Measurements from ENCODE around the gene EIF2S3. TPM values are rescaled to one million over a fixed set of nuclear protein-coding genes. Genes with fewer than 3 reads are reported as not detected.

Gene EIF2S3
- total and polyA plus RNA-seq, 2 of the 13 experiments (the other 11 are each of a cell fraction or from before 2014, with no cell fraction given), result 61.0 to 183 TPM

GRCh38 chrX:24054182-24055042 lies at the start of gene EIF2S3 (continued):
- TF ChIP-seq ZNF280D (CRISPR knock-in tag; IDR thresholded peaks at IDR 0.05) (no peak), SAFB2 (CRISPR knock-in tag; IDR thresholded peaks at IDR 0.05; ENCODE audit: borderline replicate concordance, low read depth) (no peak), DMAP1 (CRISPR knock-in tag; IDR thresholded peaks at IDR 0.05) (peak; percentile 92), MED1 (CRISPR knock-in tag; IDR thresholded peaks at IDR 0.05) (peak; percentile 32), FOXA3 (CRISPR knock-in tag; IDR thresholded peaks at IDR 0.05) (peak; percentile 15; the same call in 1 of the 2 replicates), SOX6 (IDR thresholded peaks at IDR 0.05) (no peak), SOX6 (CRISPR knock-in tag; IDR thresholded peaks at IDR 0.05) (peak; percentile 48), ZNF761 (CRISPR knock-in tag; conservative IDR thresholded peaks at IDR 0.05) (0 out of 2 replicates have a peak, but pooled peaks have one; percentile 26), KMT2B (CRISPR knock-in tag; IDR thresholded peaks at IDR 0.05) (peak; percentile 67; the same call in 1 of the 2 replicates), ZNF574 (CRISPR knock-in tag; IDR thresholded peaks at IDR 0.05) (peak; percentile 65), TARDBP (CRISPR knock-in tag; IDR thresholded peaks at IDR 0.05) (peak; percentile 40; the same call in 1 of the 2 replicates), ZNF563 (CRISPR knock-in tag; IDR thresholded peaks at IDR 0.05) (peak; percentile 31; the same call in 1 of the 2 replicates), ASH2L (IDR thresholded peaks at IDR 0.05; ENCODE audit: insufficient read length, low read depth, low read length) (peak; percentile 70), SKI (IDR thresholded peaks at IDR 0.05; ENCODE audit: partially characterized antibody) (peak; percentile 20), ZBTB46 (CRISPR knock-in tag; IDR thresholded peaks at IDR 0.05; ENCODE audit: borderline replicate concordance) (no peak), ZSCAN25 (CRISPR knock-in tag; IDR thresholded peaks at IDR 0.05) (0 out of 2 replicates have a peak, but pooled peaks have one; percentile 35), MAZ (IDR thresholded peaks at IDR 0.05; ENCODE audit: borderline replicate concordance, low read depth, low read length) (no peak), MAZ (CRISPR knock-in tag; IDR thresholded peaks at IDR 0.05; ENCODE audit: low read depth) (peak; percentile 64), POLR2AphosphoS5 (IDR thresholded peaks at IDR 0.05; ENCODE audit: low read depth, low read length) (peak; percentile 75), SRY (CRISPR knock-in tag; IDR thresholded peaks at IDR 0.05) (0 out of 2 replicates have a peak, but pooled peaks have one; percentile 57), AKAP8 (CRISPR knock-in tag; IDR thresholded peaks at IDR 0.05) (no peak)
